OCI-LY1 (cell line): ENCODE measurements around the gene TRIM9.

ENCODE experiments used
- CTCF ChIP-seq: fragments of 200-600 bp; sonication (generic), shearing (Covaris generic); IDR thresholded peaks from 2 replicates; pipeline ENCODE4 v1.5.1; 2017; ENCODE audit warnings: mild to moderate bottlenecking, antibody characterized with exemption, low read length, moderate library complexity, mixed read lengths
- EZH2 ChIP-seq: fragments of 200-600 bp; sonication (generic), shearing (Covaris generic); IDR thresholded peaks from 2 replicates; pipeline ENCODE4 v1.8.0; 2017; ENCODE audit warnings: borderline replicate concordance, mixed run types, mild to moderate bottlenecking, antibody characterized with exemption, low read length, moderate library complexity, mixed read lengths

- TF ChIP-seq CTCF, result no peak
- no peak for TF ChIP-seq EZH2
Observed at GRCh38 chr14:51097287-51097686, 2.4 kb upstream of the TRIM9 start.
